ENCODE data around the gene FAM187B. TPM values are rescaled to one million over a fixed set of nuclear protein-coding genes. Genes with fewer than 3 reads are reported as not detected.

The FAM187B gene
- total and polyA plus RNA-seq, 4 experiments from 2014 or later: not detected

- CTCF ChIA-PET (ENCODE audit: partially characterized antibody): interaction anchor here (0.9 kb wide), 1 partner anchor 11 kb away, joined by 3 read pairs; no protein-coding TSS in a partner anchor
Measured at GRCh38 chr19:35253316-35254286, 25.1 kb upstream of the FAM187B start.

GRCh38 chr19:35251456-35251855 is 22.9 kb upstream of the FAM187B start:
- DNase-seq: no peak
- peak overlapping the region in 2 of 8 donors; percentile 67 to 92 for H3K4me3 Mint-ChIP-seq

More at GRCh38 chr19:35253316-35254286, 25.1 kb upstream of the FAM187B start:
- Mint-ChIP-seq H3K9me3 (no peaks in the 10 kb centered on the region), H3K4me1 (peaks cover 32 to 71% (median 45%) of the 10 kb centered on the region in 4 donors), H3K27ac (peak overlapping the region in 3 of 7 donors; percentile 30 to 64 (median 43)), H3K36me3 (peaks cover 22 to 44% of the 10 kb centered on the region in 2 donors), H3K4me3 (no peak overlapping the region), H3K27me3 (no peaks in the 10 kb centered on the region)
- Histone ChIP-seq H3K27me3 (ENCODE audit: insufficient read depth, low read length) (no peaks in the 10 kb centered on the region), H3K9me3 (ENCODE audit: control insufficient read depth in 1 of 2, low read length in 2 of 2) (no peaks in the 10 kb centered on the region), H3K36me3 (ENCODE audit: insufficient read depth, low read length) (peaks cover 18% of the 10 kb centered on the region), H3K4me3 (ENCODE audit: low read length in 2 of 2) (no peak overlapping the region), H3K27ac (ENCODE audit: low read depth, low read length) (no peak overlapping the region), H3K4me1 (ENCODE audit: insufficient read depth, low read length) (peaks cover 30% of the 10 kb centered on the region)
- intact Hi-C loops (cut with micrococcal nuclease): no loop called here
- DNase-seq: no peak
- POLR2A ChIA-PET (ENCODE audit: partially characterized antibody): interaction anchor here (1.1 to 2.3 kb wide), 3 partner anchors 11 to 42 kb away, joined by 4 to 9 read pairs (median 6); no protein-coding TSS in a partner anchor

GRCh38 chr19:35249848-35250711 is 21.5 kb upstream of the FAM187B start:
- no peak for DNase-seq
- ChIA-PET CTCF (ENCODE audit: partially characterized antibody) (no interaction called here), POLR2A (ENCODE audit: partially characterized antibody) (interaction anchor here (0.6 to 2.3 kb wide), 12 partner anchors 9 to 212 kb away, joined by 3 to 23 read pairs (median 4); partner anchors contain the start of genes FXYD5 and USF2)
- Mint-ChIP-seq H3K4me3 (peak overlapping the region; percentile 91 to 94 (median 93)), H3K27ac (peak overlapping the region; percentile 65 to 97 (median 91)), H3K9me3 (peaks cover 0 to 2% (median 0%) of the 10 kb centered on the region in 8 donors), H3K27me3 (no peaks in the 10 kb centered on the region), H3K36me3 (peaks cover 16 to 33% of the 10 kb centered on the region in 2 donors), H3K4me1 (peaks cover 22 to 64% (median 35%) of the 10 kb centered on the region in 4 donors)
- Histone ChIP-seq H3K36me3 (ENCODE audit: insufficient read depth, low read length) (peaks cover 17% of the 10 kb centered on the region), H3K27me3 (ENCODE audit: insufficient read depth, low read length) (no peaks in the 10 kb centered on the region), H3K4me1 (ENCODE audit: insufficient read depth, low read length) (peaks cover 24% of the 10 kb centered on the region), H3K4me3 (ENCODE audit: low read length in 2 of 2) (no peak overlapping the region), H3K9me3 (ENCODE audit: control insufficient read depth in 1 of 2, low read length in 2 of 2) (no peaks in the 10 kb centered on the region), H3K27ac (ENCODE audit: low read depth, low read length) (no peak overlapping the region)
- intact Hi-C loops (cut with micrococcal nuclease): loop anchor here (2.0 to 5.0 kb wide), 3 partner anchors 97 to 219 kb away; partner anchors contain the start of gene FFAR1

More at GRCh38 chr19:35251456-35251855, 22.9 kb upstream of the FAM187B start:
- peaks cover 26% of the 10 kb centered on the region for H3K4me1 ChIP-seq (ENCODE audit: insufficient read depth, low read length)
- H3K27me3 ChIP-seq (ENCODE audit: insufficient read depth, low read length): no peaks in the 10 kb centered on the region
- Mint-ChIP-seq H3K4me1 (peaks cover 27 to 71% (median 39%) of the 10 kb centered on the region in 4 donors), H3K27me3 (no peaks in the 10 kb centered on the region), H3K27ac (peak overlapping the region; percentile 22 to 91 (median 43)), H3K9me3 (peaks cover 0 to 2% (median 0%) of the 10 kb centered on the region in 8 donors), H3K36me3 (peaks cover 22 to 42% of the 10 kb centered on the region in 2 donors)
- CTCF ChIA-PET (ENCODE audit: partially characterized antibody): interaction anchor here (1.1 kb wide), 1 partner anchor 9 kb away, joined by 3 read pairs; no protein-coding TSS in a partner anchor
- no peak overlapping the region for H3K4me3 ChIP-seq (ENCODE audit: low read length in 2 of 2)
- intact Hi-C loops (cut with micrococcal nuclease): no loop called here
- peaks cover 18% of the 10 kb centered on the region for H3K36me3 ChIP-seq (ENCODE audit: insufficient read depth, low read length)
- POLR2A ChIA-PET (ENCODE audit: partially characterized antibody): interaction anchor here (0.6 to 2.3 kb wide), 6 partner anchors 10 to 211 kb away, joined by 3 to 23 read pairs (median 5); partner anchors contain the start of gene USF2
- no peak overlapping the region for H3K27ac ChIP-seq (ENCODE audit: low read depth, low read length)
- H3K9me3 ChIP-seq (ENCODE audit: control insufficient read depth in 1 of 2, low read length in 2 of 2): no peaks in the 10 kb centered on the region

- H3K27ac ChIP-seq (ENCODE audit: low read depth, low read length): peak overlapping the region; percentile 61
- H3K9me3 Mint-ChIP-seq: peaks cover 0 to 4% (median 0%) of the 10 kb centered on the region in 8 donors
- ChIA-PET POLR2A (ENCODE audit: partially characterized antibody) (interaction anchor here (1.0 to 2.1 kb wide), 3 partner anchors 8 to 15 kb away, joined by 4 to 15 read pairs (median 4); no protein-coding TSS in a partner anchor), CTCF (ENCODE audit: partially characterized antibody) (no interaction called here)
- H3K36me3 ChIP-seq (ENCODE audit: insufficient read depth, low read length): peaks cover 9% of the 10 kb centered on the region
- intact Hi-C loops (cut with micrococcal nuclease): loop anchor here (2.0 to 5.0 kb wide), 3 partner anchors 98 to 220 kb away; partner anchors contain the start of gene FFAR1
- peaks cover 20 to 57% (median 33%) of the 10 kb centered on the region in 4 donors for H3K4me1 Mint-ChIP-seq
- H3K27me3 Mint-ChIP-seq: no peaks in the 10 kb centered on the region
- peak overlapping the region; percentile 88 to 97 (median 91) for H3K27ac Mint-ChIP-seq
- H3K4me3 ChIP-seq (ENCODE audit: low read length in 2 of 2): peak overlapping the region; percentile 94
- DNase-seq: peak in 1 of 5 donors; percentile 32
- H3K4me3 Mint-ChIP-seq: peak overlapping the region; percentile 91 to 94 (median 93)
- H3K36me3 Mint-ChIP-seq: peaks cover 14 to 27% of the 10 kb centered on the region in 2 donors
- no peaks in the 10 kb centered on the region for H3K27me3 ChIP-seq (ENCODE audit: insufficient read depth, low read length)
- no peaks in the 10 kb centered on the region for H3K9me3 ChIP-seq (ENCODE audit: control insufficient read depth in 1 of 2, low read length in 2 of 2)
- H3K4me1 ChIP-seq (ENCODE audit: insufficient read depth, low read length): peaks cover 24% of the 10 kb centered on the region
Measured at GRCh38 chr19:35249146-35249847, 20.8 kb upstream of the FAM187B start.

GRCh38 chr19:35248310-35249145 is 20.0 kb upstream of the FAM187B start, which contains the start of gene LSR:
Gene LSR, plus strand, starts transcription at chr19:35249002. Its CDS starts 21 bp downstream, at chr19:35249023.
- Histone ChIP-seq H3K4me1 (ENCODE audit: insufficient read depth, low read length) (peaks cover 24% of the 10 kb centered on the region), H3K36me3 (ENCODE audit: insufficient read depth, low read length) (peaks cover 7% of the 10 kb centered on the region), H3K27me3 (ENCODE audit: insufficient read depth, low read length) (no peaks in the 10 kb centered on the region), H3K4me3 (ENCODE audit: low read length in 2 of 2) (peak within 1 kb of the TSS; percentile 94), H3K27ac (ENCODE audit: low read depth, low read length) (peak within 1 kb of the TSS; percentile 61), H3K9me3 (ENCODE audit: control insufficient read depth in 1 of 2, low read length in 2 of 2) (no peaks in the 10 kb centered on the region)
- no peaks in the 10 kb centered on the region for H3K27me3 Mint-ChIP-seq
- peaks cover 14 to 27% of the 10 kb centered on the region in 2 donors for H3K36me3 Mint-ChIP-seq
- peaks cover 0 to 5% (median 0%) of the 10 kb centered on the region in 8 donors for H3K9me3 Mint-ChIP-seq
- peaks cover 20 to 57% (median 33%) of the 10 kb centered on the region in 4 donors for H3K4me1 Mint-ChIP-seq
- peak; percentile 79 to 84 (median 83) for DNase-seq
- H3K4me3 Mint-ChIP-seq: peak within 1 kb of the TSS; percentile 91 to 94 (median 93)
- intact Hi-C loops (cut with micrococcal nuclease): loop anchor here (1.0 to 5.0 kb wide), 7 partner anchors 8 to 247 kb away; partner anchors contain the start of gene FFAR1
- CTCF ChIA-PET (ENCODE audit: partially characterized antibody): interaction anchor here (1.1 kb wide), 1 partner anchor 37 kb away, joined by 3 read pairs; no protein-coding TSS in a partner anchor
- peak within 1 kb of the TSS; percentile 88 to 97 (median 91) for H3K27ac Mint-ChIP-seq
- POLR2A ChIA-PET (ENCODE audit: partially characterized antibody): interaction anchor here (0.6 to 1.7 kb wide), 7 partner anchors 12 to 78 kb away, joined by 3 to 11 read pairs (median 4); no protein-coding TSS in a partner anchor
